SJSA1 (cell line): ENCODE results near the gene LRMDA. TPM values are rescaled to one million over a fixed set of nuclear protein-coding genes. Genes with fewer than 3 reads are reported as not detected.

Experiments used
- DNase-seq, 2 experiments: peaks; one replicate each; pipeline ENCODE4 v3.0.0-alpha.2; 2015 to 2020; ENCODE audit warnings: low spot score in 2 of 2, low read depth in 1 of 2
- H3K27ac ChIP-seq: fragments of 250-450 bp; sonication (Bioruptor Pico); 2 replicates; pipeline ENCODE4 v1.5.1; 2020; ENCODE audit warnings: mild to moderate bottlenecking, moderate library complexity
- H3K27me3 ChIP-seq: fragments of 250-450 bp; sonication (Bioruptor Pico); replicated peaks from 2 replicates; pipeline ENCODE4 v1.5.1; 2020; ENCODE audit warnings: mild to moderate bottlenecking, moderate library complexity
- H3K36me3 ChIP-seq: fragments of 250-450 bp; sonication (Bioruptor Pico); 2 replicates; pipeline ENCODE4 v1.5.1; 2020; ENCODE audit warnings: mild to moderate bottlenecking
- H3K4me1 ChIP-seq: fragments of 250-450 bp; sonication (Bioruptor Pico); replicated peaks from 2 replicates; pipeline ENCODE4 v1.6.1; 2021; ENCODE audit warnings: mild to moderate bottlenecking
- H3K4me3 ChIP-seq: fragments of 250-450 bp; sonication (Bioruptor Pico); 2 replicates; pipeline ENCODE4 v1.5.1; 2020; ENCODE audit warnings: mild to moderate bottlenecking
- H3K9me3 ChIP-seq: fragments of 250-450 bp; sonication (Bioruptor Pico); replicated peaks from 2 replicates; pipeline ENCODE4 v1.5.1; 2020; ENCODE audit warnings: mild to moderate bottlenecking
- total RNA-seq: library from RNA; depleted of rRNA; stranded (reverse); fragments of >200 nt; shearing (Covaris generic); gene quantifications from 2 replicates; pipeline ENCODE4 v1.2.3, GENCODE V29; 2014

Gene LRMDA
- total RNA-seq, 1 experiment from 2014 or later: not detected

DNA sequence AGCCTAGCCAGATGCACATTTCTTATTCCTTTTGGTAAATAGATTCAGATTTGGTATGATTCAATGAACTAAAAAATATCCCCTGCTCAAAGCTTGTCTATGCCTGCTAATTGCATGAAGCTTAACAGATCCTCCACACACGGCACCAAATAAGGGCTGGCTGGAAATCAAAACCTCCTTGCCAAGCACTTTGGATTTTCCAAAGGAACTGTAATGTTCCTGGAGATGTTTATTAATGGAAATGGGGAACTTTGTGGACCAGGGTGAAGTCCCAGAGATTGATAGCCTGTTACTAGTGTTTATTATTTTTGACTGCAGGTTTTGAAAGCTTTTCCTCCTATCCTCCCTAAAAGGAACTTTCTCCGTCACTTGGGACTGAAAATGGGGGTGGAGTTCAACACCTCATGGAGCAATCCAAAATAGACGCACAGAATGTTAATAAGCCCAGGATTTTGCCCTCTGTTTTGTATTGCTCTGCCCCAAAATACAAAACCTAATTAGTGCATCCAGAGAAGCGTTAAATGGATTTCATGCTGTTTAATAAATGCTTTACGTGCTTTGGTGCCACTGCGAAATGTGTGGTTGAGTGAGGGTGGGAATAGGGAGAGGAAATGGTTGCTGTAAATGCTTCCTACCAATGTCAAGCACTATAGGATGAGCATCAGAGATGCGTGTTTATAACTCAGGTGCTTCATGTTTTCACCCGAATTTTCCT lies 1027.7 kb downstream of the LRMDA start:
- H3K27ac ChIP-seq: no peak overlapping the region
- H3K4me3 ChIP-seq: no peak overlapping the region
- no peaks in the 10 kb centered on the region for H3K4me1 ChIP-seq
- no peaks in the 10 kb centered on the region for H3K36me3 ChIP-seq
- no peaks in the 10 kb centered on the region for H3K9me3 ChIP-seq
- no peak for DNase-seq
- no peaks in the 10 kb centered on the region for H3K27me3 ChIP-seq

DNA sequence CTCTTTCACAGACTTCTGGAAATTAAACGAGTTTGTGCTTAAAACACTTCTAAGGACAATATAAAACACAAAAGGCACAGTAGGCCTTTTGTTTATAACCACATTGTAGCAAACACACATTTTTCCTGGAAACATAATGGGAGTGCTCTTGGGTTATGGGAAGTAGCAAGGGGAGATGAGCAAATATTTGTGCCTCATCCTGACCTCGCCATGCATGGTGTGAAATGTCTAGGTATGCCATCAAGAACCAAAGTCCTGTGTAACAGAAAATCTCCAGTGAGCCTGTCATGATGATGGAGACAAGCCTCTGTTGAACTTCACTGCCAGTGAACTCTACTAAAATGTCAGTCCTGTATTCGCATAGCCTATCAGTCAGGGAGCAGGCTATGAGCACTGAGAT lies 1029.6 kb downstream of the LRMDA start:
- Histone ChIP-seq H3K36me3 (no peaks in the 10 kb centered on the region), H3K4me3 (no peak overlapping the region), H3K27ac (no peak overlapping the region), H3K4me1 (no peaks in the 10 kb centered on the region), H3K27me3 (no peaks in the 10 kb centered on the region), H3K9me3 (no peaks in the 10 kb centered on the region)
- DNase-seq: no peak

- DNase-seq: no peak
- H3K27ac ChIP-seq: no peak overlapping the region
- H3K36me3 ChIP-seq: no peaks in the 10 kb centered on the region
- H3K4me1 ChIP-seq: no peaks in the 10 kb centered on the region
- no peak overlapping the region for H3K4me3 ChIP-seq
- H3K9me3 ChIP-seq: no peaks in the 10 kb centered on the region
- no peaks in the 10 kb centered on the region for H3K27me3 ChIP-seq
These were observed 1031.7 kb downstream of the LRMDA start for GRCh38 chr10:76463111-76463510.

DNA sequence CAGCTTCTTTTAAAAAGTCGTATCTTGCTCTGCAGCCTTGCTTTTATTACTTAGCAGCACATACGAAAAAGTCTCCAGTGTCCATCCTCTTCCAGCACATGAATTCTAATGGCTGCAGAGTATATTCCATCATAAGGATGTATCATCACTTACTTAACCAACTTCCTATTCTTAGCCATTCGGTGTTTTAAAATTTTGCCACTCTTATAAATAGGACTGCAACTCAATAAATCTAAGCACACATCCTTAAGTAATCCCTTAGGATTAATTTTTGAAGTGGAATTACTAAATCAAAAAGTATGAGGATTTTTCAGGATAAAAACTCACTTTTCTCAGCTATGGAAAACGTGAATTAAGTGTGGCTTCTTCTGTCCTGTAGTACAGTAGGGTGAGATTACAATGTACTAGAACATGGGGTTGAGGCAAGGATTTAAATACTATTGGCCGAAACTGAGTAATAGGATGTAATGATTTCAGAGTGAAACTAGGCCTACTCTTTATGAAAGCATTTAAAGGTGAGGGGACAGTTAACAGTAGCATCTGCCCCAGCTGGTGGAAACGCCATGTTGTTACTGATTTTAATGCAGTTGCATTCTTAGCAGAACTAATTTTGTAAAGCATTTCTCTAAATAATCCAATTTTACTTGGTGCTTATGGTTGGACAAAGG lies 1035.5 kb downstream of the LRMDA start:
- Histone ChIP-seq H3K4me3 (no peak overlapping the region), H3K9me3 (no peaks in the 10 kb centered on the region), H3K36me3 (no peaks in the 10 kb centered on the region), H3K27ac (no peak overlapping the region), H3K4me1 (no peaks in the 10 kb centered on the region), H3K27me3 (no peaks in the 10 kb centered on the region)
- no peak for DNase-seq

- Histone ChIP-seq H3K4me3 (no peak overlapping the region), H3K4me1 (no peaks in the 10 kb centered on the region), H3K36me3 (no peaks in the 10 kb centered on the region), H3K27ac (no peak overlapping the region), H3K9me3 (no peaks in the 10 kb centered on the region), H3K27me3 (no peaks in the 10 kb centered on the region)
- no peak for DNase-seq
These were observed 1038.3 kb downstream of the LRMDA start for GRCh38 chr10:76469675-76470074.

GRCh38 chr10:76479103-76479790 lies 1047.8 kb downstream of the LRMDA start:
- H3K9me3 ChIP-seq: no peaks in the 10 kb centered on the region
- no peaks in the 10 kb centered on the region for H3K27me3 ChIP-seq
- no peak overlapping the region for H3K27ac ChIP-seq
- no peaks in the 10 kb centered on the region for H3K4me1 ChIP-seq
- DNase-seq: no peak
- H3K4me3 ChIP-seq: no peak overlapping the region
- no peaks in the 10 kb centered on the region for H3K36me3 ChIP-seq

DNA sequence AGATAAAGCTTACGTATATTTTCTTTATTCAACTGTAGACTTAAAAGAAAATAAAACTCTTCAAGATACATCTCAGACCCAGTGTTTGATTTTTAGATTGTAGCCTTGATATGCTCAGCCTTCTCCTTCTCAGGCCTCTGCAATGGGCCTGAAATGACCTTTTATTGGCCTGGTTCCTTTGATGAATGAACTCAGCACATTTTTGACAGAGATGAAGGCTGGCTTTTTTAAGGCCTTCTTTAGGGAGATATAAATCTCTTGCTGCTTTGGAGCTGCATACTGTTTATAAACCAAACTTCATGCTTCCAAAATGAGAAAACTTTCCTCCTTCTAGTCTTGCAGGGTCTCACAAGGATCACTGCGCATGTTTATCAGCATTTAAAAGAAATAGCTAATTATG lies 1049.8 kb downstream of the LRMDA start:
- Histone ChIP-seq H3K27ac (no peak overlapping the region), H3K9me3 (no peaks in the 10 kb centered on the region), H3K36me3 (no peaks in the 10 kb centered on the region), H3K4me3 (no peak overlapping the region), H3K4me1 (no peaks in the 10 kb centered on the region), H3K27me3 (no peaks in the 10 kb centered on the region)
- no peak for DNase-seq

DNA sequence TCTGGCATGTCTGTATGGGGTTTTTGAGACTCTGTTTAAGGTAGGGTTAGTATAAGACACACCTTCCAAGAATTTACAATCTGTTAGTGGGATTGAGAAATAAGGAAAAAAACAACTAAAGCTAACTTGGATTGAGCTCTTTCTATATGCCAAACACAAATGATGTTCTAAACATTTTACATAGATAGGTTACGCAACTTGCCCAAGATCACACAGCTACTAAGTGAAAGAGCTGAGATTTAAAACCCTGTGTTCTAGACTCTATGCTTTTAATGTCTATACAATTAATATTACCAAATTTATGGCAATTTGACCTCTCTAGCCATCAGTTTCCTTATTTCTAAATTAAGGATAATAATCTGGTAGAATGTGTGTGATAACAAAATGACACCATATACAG lies 1056.2 kb downstream of the LRMDA start:
- H3K4me1 ChIP-seq: no peaks in the 10 kb centered on the region
- H3K9me3 ChIP-seq: no peaks in the 10 kb centered on the region
- H3K27me3 ChIP-seq: no peaks in the 10 kb centered on the region
- no peak overlapping the region for H3K4me3 ChIP-seq
- H3K36me3 ChIP-seq: no peaks in the 10 kb centered on the region
- no peak overlapping the region for H3K27ac ChIP-seq
- no peak for DNase-seq

GRCh38 chr10:76488602-76489001 lies 1057.2 kb downstream of the LRMDA start:
- DNase-seq: no peak
- no peak overlapping the region for H3K27ac ChIP-seq
- no peaks in the 10 kb centered on the region for H3K4me1 ChIP-seq
- H3K4me3 ChIP-seq: no peak overlapping the region
- no peaks in the 10 kb centered on the region for H3K27me3 ChIP-seq
- no peaks in the 10 kb centered on the region for H3K9me3 ChIP-seq
- no peaks in the 10 kb centered on the region for H3K36me3 ChIP-seq

DNA sequence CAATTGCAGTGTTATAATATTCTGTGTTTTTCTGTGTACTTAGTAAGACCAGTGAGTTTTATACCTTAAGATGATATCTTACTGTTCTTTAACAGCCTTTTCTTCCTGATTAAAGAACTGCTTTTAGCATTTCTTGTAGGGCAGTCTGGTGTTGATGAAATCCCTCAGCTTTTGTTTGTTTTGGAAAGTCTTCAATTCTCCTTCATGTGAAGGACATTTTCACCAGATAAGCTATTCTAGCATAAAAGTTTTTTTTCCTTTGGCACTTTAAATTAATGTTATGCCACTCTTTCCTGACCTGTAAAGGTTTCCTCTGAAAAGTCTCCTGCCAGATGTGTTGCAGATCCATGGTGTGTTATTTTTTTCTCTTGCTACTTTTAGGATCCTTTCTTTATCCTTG lies 1059.8 kb downstream of the LRMDA start:
- no peak overlapping the region for H3K4me3 ChIP-seq
- no peaks in the 10 kb centered on the region for H3K36me3 ChIP-seq
- H3K27me3 ChIP-seq: no peaks in the 10 kb centered on the region
- H3K4me1 ChIP-seq: no peaks in the 10 kb centered on the region
- H3K9me3 ChIP-seq: no peaks in the 10 kb centered on the region
- no peak overlapping the region for H3K27ac ChIP-seq
- no peak for DNase-seq

DNA sequence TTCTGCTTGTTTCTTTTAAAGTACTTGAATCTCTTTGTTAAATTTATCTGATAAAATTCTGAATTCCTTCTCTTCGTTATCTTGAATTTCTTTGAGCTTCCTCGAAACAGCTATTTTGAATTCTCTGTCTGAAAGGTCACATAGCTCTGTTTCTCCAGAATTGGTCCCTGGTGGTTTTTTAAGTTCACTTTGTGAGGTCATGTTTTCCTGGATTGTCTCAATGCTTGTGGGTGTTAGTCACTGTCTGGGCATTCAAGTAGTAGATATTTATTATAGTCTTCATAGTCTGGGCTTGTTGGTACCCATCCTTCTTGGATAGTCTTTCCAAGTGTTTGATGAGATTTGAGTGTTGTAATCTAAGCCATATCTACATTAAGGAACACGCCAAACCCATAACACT lies 1060.6 kb downstream of the LRMDA start:
- H3K27ac ChIP-seq: no peak overlapping the region
- H3K4me3 ChIP-seq: no peak overlapping the region
- H3K36me3 ChIP-seq: no peaks in the 10 kb centered on the region
- DNase-seq: no peak
- H3K27me3 ChIP-seq: no peaks in the 10 kb centered on the region
- H3K4me1 ChIP-seq: no peaks in the 10 kb centered on the region
- H3K9me3 ChIP-seq: no peaks in the 10 kb centered on the region

- no peak overlapping the region for H3K4me3 ChIP-seq
- DNase-seq: no peak
- H3K36me3 ChIP-seq: no peaks in the 10 kb centered on the region
- H3K4me1 ChIP-seq: no peaks in the 10 kb centered on the region
- no peaks in the 10 kb centered on the region for H3K9me3 ChIP-seq
- no peak overlapping the region for H3K27ac ChIP-seq
- no peaks in the 10 kb centered on the region for H3K27me3 ChIP-seq
These were observed 1061.5 kb downstream of the LRMDA start for GRCh38 chr10:76492678-76493472.

DNA sequence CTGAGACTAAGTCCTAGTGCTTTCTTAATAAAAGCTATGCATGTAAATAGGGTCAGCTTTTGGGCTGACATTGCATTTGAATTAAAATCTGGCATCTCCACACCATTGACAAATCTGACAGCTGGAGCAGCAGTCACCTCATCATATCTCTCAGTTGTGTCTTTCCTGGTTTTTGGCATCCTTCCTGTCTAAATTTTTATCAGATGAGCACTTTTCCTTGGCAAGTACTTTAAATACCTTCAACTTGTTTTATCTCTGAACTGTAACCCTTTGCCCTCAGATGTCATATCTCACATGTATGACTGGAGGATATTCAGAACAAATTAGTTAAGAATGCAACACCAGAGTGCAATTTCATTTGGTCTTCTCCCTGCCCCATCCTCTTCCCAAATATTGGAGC lies 1066.2 kb downstream of the LRMDA start:
- H3K36me3 ChIP-seq: no peaks in the 10 kb centered on the region
- no peaks in the 10 kb centered on the region for H3K4me1 ChIP-seq
- no peak overlapping the region for H3K27ac ChIP-seq
- H3K9me3 ChIP-seq: 0 out of 2 replicates have a peak, but pooled peaks cover 3% of the 10 kb centered on the region
- H3K27me3 ChIP-seq: no peaks in the 10 kb centered on the region
- no peak for DNase-seq
- no peak overlapping the region for H3K4me3 ChIP-seq

- Histone ChIP-seq H3K9me3 (peaks cover 5% of the 10 kb centered on the region; the same call in 1 of the 2 replicates), H3K4me3 (no peak overlapping the region), H3K36me3 (no peaks in the 10 kb centered on the region), H3K27ac (no peak overlapping the region), H3K4me1 (no peaks in the 10 kb centered on the region), H3K27me3 (no peaks in the 10 kb centered on the region)
- DNase-seq: no peak
These were observed 1073.4 kb downstream of the LRMDA start for GRCh38 chr10:76504823-76505222.
